Transverse colon (tissue), 4 donors: ENCODE measurements around the gene GPC2. TPM values are rescaled to one million over a fixed set of nuclear protein-coding genes. Genes with fewer than 3 reads are reported as not detected.
A peak's percentile ranks its signal among the peaks of the same experiment; 100 is the strongest.
"Not testable (repeated sequence)": the region's sequence is repeated elsewhere in the genome, so short reads cannot be mapped to it uniquely, and the experiment has no call there.

Experiments
- DNase-seq: peaks from one replicate; pipeline ENCODE4 v3.0.0-alpha.2; 2019
- H3K27ac ChIP-seq, 4 donors: fragments of 200-600 bp; sonication (generic); 2 replicates each; pipeline ENCODE4 v1.5.1; 2016 to 2018; ENCODE audit warnings: inconsistent platforms in 4 of 4
- H3K27me3 ChIP-seq: fragments of 200-600 bp; sonication (generic); 2 replicates; pipeline ENCODE4 v1.5.1; 2017; ENCODE audit warnings: inconsistent platforms
- H3K36me3 ChIP-seq, 4 donors: fragments of 200-600 bp; sonication (generic); 2 replicates each; pipeline ENCODE4 v1.5.1; 2017 to 2019; ENCODE audit warnings: inconsistent platforms in 4 of 4
- H3K4me1 ChIP-seq, 4 donors: fragments of 200-600 bp; sonication (generic); 2 replicates each; pipeline ENCODE4 v1.5.1; 2017 to 2020; ENCODE audit warnings: inconsistent platforms in 4 of 4
- H3K4me3 ChIP-seq, 4 donors: fragments of 200-600 bp; sonication (generic); 1 replicate in 1 of 4; 2 replicates in 3 of 4; pipeline versions ENCODE4 v1.5.1 to v1.6.1; 2017 to 2019; ENCODE audit warnings: inconsistent platforms in 4 of 4
- H3K9me3 ChIP-seq, 2 donors: fragments of 200-600 bp; sonication (generic); 2 replicates each; pipeline ENCODE4 v1.5.1; 2017 to 2019; ENCODE audit warnings: inconsistent platforms in 2 of 2
- EP300 ChIP-seq: sonication (generic); formaldehyde crosslinking; IDR thresholded peaks from one replicate; pipeline ENCODE4 v1.6.1; 2017; ENCODE audit warnings: antibody characterized with exemption, low read depth
- POLR2A ChIP-seq: fragments of 450-650 bp; IDR thresholded peaks from one replicate; pipeline ENCODE4 v1.6.1; 2016; ENCODE audit warnings: antibody characterized with exemption, mild to moderate bottlenecking, moderate library complexity
- POLR2AphosphoS5 ChIP-seq, 3 donors: sonication (generic); formaldehyde crosslinking; IDR thresholded peaks; one replicate each; pipeline ENCODE4 v1.6.1; 2016; ENCODE audit warnings: antibody characterized with exemption in 3 of 3
- WGBS, 2 donors: methylation state at CpG; one replicate each; pipeline ENCODE4 v1.1.5; 2018; ENCODE audit warnings: low coverage in 1 of 2; 5-methylcytosine and 5-hydroxymethylcytosine counted together
- in situ Hi-C, 4 donors: fragments of 200-750 bp; cut with MboI; loops; one replicate each; pipeline versions ENCODE4 v1.15.0 to v1.15.1; 2017; ENCODE audit warnings: low sequenced_read_pairs in 3 of 4, low pct_ligation_motif_present in 1 of 4, low pct_unique_long_range_greater_than_20kb in 1 of 4
- intact Hi-C: fragments of 100-400 bp; cut with DNase I; formaldehyde crosslinking; loops from one replicate; pipeline ENCODE4 v1.15.1; 2023; ENCODE audit warnings: low total_unique reads
- total RNA-seq, 4 donors: library from RNA; depleted of rRNA; stranded (reverse); fragments of >200 nt; gene quantifications; one replicate each; pipeline ENCODE4 v1.1.0, GENCODE V29; 2016
- TF ChIP-seq, protein P1 (sequence below), 5 experiments: fragments of 200-600 bp in 3 of 5; fragments of 450-650 bp in 2 of 5; sonication (generic) in 3 of 5; IDR thresholded peaks; 1 replicate in 2 of 5; 2 replicates in 3 of 5; pipeline ENCODE4 v1.5.1; 2016 to 2017; ENCODE audit warnings: antibody characterized with exemption in 5 of 5, inconsistent platforms in 3 of 5, mild to moderate bottlenecking in 2 of 5, moderate library complexity in 1 of 5

The GPC2 gene
- total RNA-seq, 4 donors from 2014 or later = 3.5 to 17.2 (median 12.5) TPM; not detected in 1

DNA sequence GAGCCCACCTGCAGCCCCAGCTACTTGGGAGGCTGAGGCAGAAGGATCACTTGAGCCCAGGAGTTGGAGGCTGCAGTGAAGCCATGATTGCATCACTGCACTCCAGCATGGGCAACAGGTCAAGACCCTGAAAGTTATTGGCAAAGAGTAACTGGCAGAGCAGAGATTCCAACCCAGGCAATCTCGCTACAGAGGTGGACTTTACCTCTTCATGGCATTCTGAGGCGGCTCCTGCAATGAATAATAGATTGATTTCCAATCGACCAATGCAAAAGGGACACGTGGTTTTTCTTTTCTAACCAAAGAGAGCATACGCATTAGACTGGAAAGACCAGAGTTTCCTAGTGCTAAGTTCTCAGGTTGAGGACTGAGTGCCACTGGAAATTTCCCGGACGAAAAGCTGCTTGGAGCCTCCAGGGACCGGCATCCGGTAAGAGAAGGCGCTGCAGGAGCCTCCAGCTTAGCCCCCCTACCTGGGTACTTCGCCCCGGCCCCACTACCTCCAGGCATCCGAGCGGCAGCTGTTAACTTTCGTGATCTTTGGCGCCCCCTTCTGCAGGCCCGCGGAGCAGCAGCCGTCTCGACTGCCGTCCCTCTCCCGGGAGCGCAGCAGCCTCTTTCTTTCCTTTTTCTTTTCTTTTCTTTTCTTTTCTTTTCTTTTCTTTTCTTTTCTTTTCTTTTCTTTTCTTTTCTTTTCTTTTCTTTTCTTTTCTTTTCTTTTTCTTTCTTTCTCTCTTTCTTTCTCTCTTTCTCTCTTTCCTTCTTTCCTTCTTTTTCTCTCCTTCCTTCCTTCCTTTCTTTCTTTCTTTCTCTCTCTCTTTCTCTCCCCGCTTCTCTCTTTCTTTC lies 46.4 kb downstream of the GPC2 start:
- Histone ChIP-seq H3K27ac (peak overlapping the region; percentile 42 to 75 (median 56)), H3K9me3 (no peaks in the 10 kb centered on the region), H3K4me1 (peaks cover 6 to 43% (median 25%) of the 10 kb centered on the region in 4 donors), H3K36me3 (no peaks in the 10 kb centered on the region), H3K27me3 (no peaks in the 10 kb centered on the region), H3K4me3 (peak overlapping the region in 2 of 4 donors; percentile 17 to 41)
- TF ChIP-seq POLR2A = no peak
- TF ChIP-seq, protein P1, sequence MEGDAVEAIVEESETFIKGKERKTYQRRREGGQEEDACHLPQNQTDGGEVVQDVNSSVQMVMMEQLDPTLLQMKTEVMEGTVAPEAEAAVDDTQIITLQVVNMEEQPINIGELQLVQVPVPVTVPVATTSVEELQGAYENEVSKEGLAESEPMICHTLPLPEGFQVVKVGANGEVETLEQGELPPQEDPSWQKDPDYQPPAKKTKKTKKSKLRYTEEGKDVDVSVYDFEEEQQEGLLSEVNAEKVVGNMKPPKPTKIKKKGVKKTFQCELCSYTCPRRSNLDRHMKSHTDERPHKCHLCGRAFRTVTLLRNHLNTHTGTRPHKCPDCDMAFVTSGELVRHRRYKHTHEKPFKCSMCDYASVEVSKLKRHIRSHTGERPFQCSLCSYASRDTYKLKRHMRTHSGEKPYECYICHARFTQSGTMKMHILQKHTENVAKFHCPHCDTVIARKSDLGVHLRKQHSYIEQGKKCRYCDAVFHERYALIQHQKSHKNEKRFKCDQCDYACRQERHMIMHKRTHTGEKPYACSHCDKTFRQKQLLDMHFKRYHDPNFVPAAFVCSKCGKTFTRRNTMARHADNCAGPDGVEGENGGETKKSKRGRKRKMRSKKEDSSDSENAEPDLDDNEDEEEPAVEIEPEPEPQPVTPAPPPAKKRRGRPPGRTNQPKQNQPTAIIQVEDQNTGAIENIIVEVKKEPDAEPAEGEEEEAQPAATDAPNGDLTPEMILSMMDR (IDR thresholded peaks at IDR 0.05) = peak; percentile 87 to 96 (median 87)
- intact Hi-C loops = loop anchor here (5.0 kb wide), 1 partner anchor 91 kb away; no protein-coding TSS in a partner anchor
- in situ Hi-C loops = loop anchor here in 1 of 4 donors (5.0 kb wide), 1 partner anchor 86 kb away; the partner anchor contains the start of gene PVRIG
- DNase-seq = peak; percentile 90
- 1 to 9% methylated on average over 17 to 24 of the region's 24 CpGs for WGBS, 2 donors

DNA sequence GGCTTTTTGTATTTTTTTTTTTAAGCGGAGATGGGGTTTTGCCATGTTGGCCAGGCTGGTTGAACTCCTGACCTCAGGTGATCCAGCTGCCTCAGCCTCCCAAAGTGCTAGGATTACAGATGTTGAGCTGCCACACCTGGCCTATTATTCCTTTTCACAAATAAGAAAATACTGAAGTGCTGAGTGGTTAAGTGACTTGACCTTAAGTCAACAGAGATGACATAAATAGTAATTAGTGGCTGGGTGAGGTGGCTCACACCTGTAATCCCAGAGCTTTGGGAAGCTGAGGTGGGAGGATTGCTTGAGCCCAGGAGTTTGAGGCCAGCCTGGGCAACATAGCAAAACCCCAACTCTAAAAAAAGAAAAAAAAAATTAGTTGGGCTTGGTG lies 47.0 kb downstream of the GPC2 start:
- H3K27ac ChIP-seq = peak overlapping the region; percentile 42 to 75 (median 56)
- H3K9me3 ChIP-seq, H3K36me3 ChIP-seq, H3K27me3 ChIP-seq, H3K4me3 ChIP-seq, DNase-seq: not testable (repeated sequence)
- in situ Hi-C loops (loop anchor here in 1 of 4 donors (5.0 kb wide), 1 partner anchor 87 kb away; the partner anchor contains the start of gene PVRIG), intact Hi-C loops (loop anchor here (5.0 kb wide), 1 partner anchor 92 kb away; no protein-coding TSS in a partner anchor)
- WGBS, 2 donors = 94% methylated on average over 1 of the region's 1 CpG; no CpG with 5 or more reads in 1 of the 2 donors
- peaks cover 6 to 49% (median 32%) of the 10 kb centered on the region in 4 donors for H3K4me1 ChIP-seq

DNA sequence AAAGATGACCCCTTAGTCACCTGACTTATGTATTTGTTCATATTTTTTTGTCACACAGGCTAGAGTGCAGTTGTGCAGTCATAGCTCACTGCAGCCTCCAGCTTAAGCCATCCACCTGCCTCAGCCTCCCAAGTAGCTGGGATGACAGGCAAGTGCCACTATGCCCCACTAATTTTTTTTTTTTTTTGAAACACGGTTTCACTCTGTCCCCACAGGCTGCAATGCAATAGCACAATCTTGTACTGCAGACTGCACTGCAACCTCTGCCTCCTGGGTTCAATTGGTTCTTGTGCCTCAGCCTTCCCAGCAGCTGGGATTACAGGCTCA lies 48.6 kb downstream of the GPC2 start:
- H3K27ac ChIP-seq = peak overlapping the region in 3 of 4 donors; percentile 95 to 96 (median 95)
- in situ Hi-C loops = no loop called here
- TF ChIP-seq, protein P1 (IDR thresholded peaks at IDR 0.05) = no peak
- TF ChIP-seq POLR2A (no peak), EP300 (no peak), POLR2AphosphoS5 (IDR thresholded peaks at IDR 0.05) (no peak)
- no peaks in the 10 kb centered on the region for H3K9me3 ChIP-seq
- H3K4me3 ChIP-seq = no peak overlapping the region
- WGBS, 2 donors = 45% methylated on average over 1 of the region's 1 CpG; no CpG with 5 or more reads in 1 of the 2 donors
- peaks cover 6 to 61% (median 44%) of the 10 kb centered on the region in 4 donors for H3K4me1 ChIP-seq
- DNase-seq = no peak
- intact Hi-C loops = loop anchor here (2.0 to 5.0 kb wide), 2 partner anchors 41 to 146 kb away; partner anchors contain the start of gene COPS6
- no peaks in the 10 kb centered on the region for H3K27me3 ChIP-seq
- H3K36me3 ChIP-seq = no peaks in the 10 kb centered on the region

DNA sequence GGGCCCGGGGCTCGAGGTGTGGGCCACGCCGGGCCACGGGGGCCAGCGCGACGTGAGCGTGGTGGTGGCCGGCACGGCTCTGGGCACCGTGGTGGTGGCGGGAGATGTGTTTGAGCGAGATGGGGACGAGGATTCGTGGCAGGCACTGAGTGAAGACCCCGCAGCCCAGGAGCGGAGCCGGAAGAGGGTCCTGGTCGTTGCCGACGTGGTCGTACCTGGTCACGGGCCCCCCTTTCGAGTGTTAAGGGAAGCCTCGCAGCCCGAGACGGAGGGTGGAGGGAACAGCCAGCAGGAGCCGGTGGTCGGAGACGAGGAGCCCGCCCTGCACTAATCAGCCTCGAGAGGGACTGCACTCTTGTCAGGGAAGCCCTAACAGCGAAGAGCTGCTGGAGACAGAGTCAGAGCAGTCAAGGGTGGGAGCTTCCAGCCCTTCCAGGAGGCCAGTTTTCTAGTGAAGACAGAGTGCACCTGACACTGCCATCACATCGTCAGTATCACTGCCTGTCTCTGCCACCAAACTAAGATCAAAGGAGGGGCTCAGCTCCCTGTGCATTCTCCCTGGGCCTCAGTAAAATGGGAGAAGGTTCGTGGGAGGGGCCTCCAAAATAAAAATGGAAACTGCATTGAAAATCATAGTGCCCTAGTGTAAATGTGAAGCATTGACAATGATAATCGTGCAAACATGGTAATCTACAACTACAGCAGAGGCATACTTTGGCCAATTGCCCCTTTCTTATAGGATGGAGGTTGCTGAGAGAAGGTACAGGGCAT lies 49.1 kb downstream of the GPC2 start:
- intact Hi-C loops (loop anchor here (2.0 to 5.0 kb wide), 2 partner anchors 41 to 145 kb away; partner anchors contain the start of gene COPS6), in situ Hi-C loops (no loop called here)
- peak overlapping the region; percentile 95 to 97 (median 96) for H3K27ac ChIP-seq
- 4 to 5% methylated on average over 9 to 35 of the region's 37 CpGs for WGBS, 2 donors
- no peaks in the 10 kb centered on the region for H3K36me3 ChIP-seq
- no peaks in the 10 kb centered on the region for H3K27me3 ChIP-seq
- no peaks in the 10 kb centered on the region for H3K9me3 ChIP-seq
- peak; percentile 47 for DNase-seq
- TF ChIP-seq POLR2AphosphoS5 (IDR thresholded peaks at IDR 0.05) (no peak), POLR2A (no peak), EP300 (no peak)
- TF ChIP-seq, protein P1 (IDR thresholded peaks at IDR 0.05) = no peak
- peak overlapping the region; percentile 60 to 90 (median 68) for H3K4me3 ChIP-seq
- H3K4me1 ChIP-seq = peaks cover 6 to 61% (median 44%) of the 10 kb centered on the region in 4 donors
